ENCODE results near the gene SARS2. TPM values are rescaled to one million over a fixed set of nuclear protein-coding genes. Genes with fewer than 3 reads are reported as not detected.
A peak's percentile ranks its signal among the peaks of the same experiment; 100 is the strongest.

The SARS2 gene
- total RNA-seq, 5 donors from 2014 or later (not counting 1 experiment from before 2014, with no cell fraction given), result 22.0 to 33.5 (median 26.0) TPM

GRCh38 chr19:38949580-38950367, 19.2 kb upstream of the SARS2 start:
- H3K36me3 ChIP-seq (ENCODE audit: control insufficient read depth in 2 of 2, extremely low read depth in 1 of 2, insufficient read depth in 1 of 2, low read length in 1 of 2), result no peaks in the 10 kb centered on the region
- DNase-seq, result peak; percentile 37 to 84 (median 69)
- no peaks in the 10 kb centered on the region for H3K9me3 Mint-ChIP-seq
- H3K9me3 ChIP-seq, result no peaks in the 10 kb centered on the region
- H3K4me1 ChIP-seq (ENCODE audit: control insufficient read depth in 1 of 2, extremely low read depth in 1 of 2, insufficient read depth in 2 of 2, low read length in 2 of 2), result peaks cover 0 to 13% of the 10 kb centered on the region in 2 experiments
- peaks cover 2 to 55% of the 10 kb centered on the region in 2 experiments for H3K27me3 ChIP-seq (replicated peaks in 1 of 2; ENCODE audit: control insufficient read depth in 2 of 2, extremely low read depth in 1 of 2, insufficient read depth in 2 of 2, low read length in 1 of 2)
- ChIA-PET POLR2A (no interaction called here), CTCF (no interaction called here)
- no peaks in the 10 kb centered on the region for H3K36me3 Mint-ChIP-seq
- H3K27ac Mint-ChIP-seq, result no peak overlapping the region
- no peak overlapping the region for H3K27ac ChIP-seq (ENCODE audit: low read length)
- WGBS (ENCODE audit: insufficient coverage), result 14% methylated on average over 71 of the region's 72 CpGs
- peaks cover 14 to 21% of the 10 kb centered on the region in 2 donors for H3K27me3 Mint-ChIP-seq
- peak overlapping the region; percentile 59 to 67 (median 60) for H3K4me3 Mint-ChIP-seq
- peak; percentile 91 to 97 (median 94) for ATAC-seq (replicated peaks in 1 of 4)
- H3K4me1 Mint-ChIP-seq, result peaks cover 4 to 17% (median 12%) of the 10 kb centered on the region in 3 donors
- H3K4me3 ChIP-seq (ENCODE audit: control insufficient read depth in 1 of 2, extremely low read depth in 1 of 2, low read length in 1 of 2), result peak overlapping the region; percentile 17 to 30

- H3K36me3 Mint-ChIP-seq, result no peaks in the 10 kb centered on the region
- H3K4me1 ChIP-seq (ENCODE audit: control insufficient read depth in 1 of 2, extremely low read depth in 1 of 2, insufficient read depth in 2 of 2, low read length in 2 of 2), result peaks cover 0 to 13% of the 10 kb centered on the region in 2 experiments
- H3K27ac Mint-ChIP-seq, result no peak overlapping the region
- H3K36me3 ChIP-seq (ENCODE audit: control insufficient read depth in 2 of 2, extremely low read depth in 1 of 2, insufficient read depth in 1 of 2, low read length in 1 of 2), result no peaks in the 10 kb centered on the region
- H3K9me3 Mint-ChIP-seq, result no peaks in the 10 kb centered on the region
- no peak for ATAC-seq (replicated peaks in 1 of 4)
- 70% methylated on average over 5 of the region's 11 CpGs for WGBS (ENCODE audit: insufficient coverage)
- peaks cover 3% of the 10 kb centered on the region in 2 donors for H3K27me3 Mint-ChIP-seq
- H3K27ac ChIP-seq (ENCODE audit: low read length), result no peak overlapping the region
- peaks cover 1 to 36% of the 10 kb centered on the region in 2 experiments for H3K27me3 ChIP-seq (replicated peaks in 1 of 2; ENCODE audit: control insufficient read depth in 2 of 2, extremely low read depth in 1 of 2, insufficient read depth in 2 of 2, low read length in 1 of 2)
- ChIA-PET POLR2A (no interaction called here), CTCF (interaction anchor here in 1 of 2 donors (1.0 kb wide), 1 partner anchor 16 kb away, joined by 3 read pairs; the partner anchor contains the start of genes MRPS12 and SARS2)
- no peak overlapping the region for H3K4me3 Mint-ChIP-seq
- peaks cover 4 to 18% (median 14%) of the 10 kb centered on the region in 3 donors for H3K4me1 Mint-ChIP-seq
- DNase-seq, result no peak
- no peak overlapping the region for H3K4me3 ChIP-seq (ENCODE audit: control insufficient read depth in 1 of 2, extremely low read depth in 1 of 2, low read length in 1 of 2)
- no peaks in the 10 kb centered on the region for H3K9me3 ChIP-seq
These were observed 15.9 kb upstream of the SARS2 start for GRCh38 chr19:38946229-38947010.

GRCh38 chr19:38945562-38946228, 15.1 kb upstream of the SARS2 start:
- peaks cover 0 to 35% of the 10 kb centered on the region in 2 experiments for H3K27me3 ChIP-seq (replicated peaks in 1 of 2; ENCODE audit: control insufficient read depth in 2 of 2, extremely low read depth in 1 of 2, insufficient read depth in 2 of 2, low read length in 1 of 2)
- Mint-ChIP-seq H3K27ac (no peak overlapping the region), H3K9me3 (no peaks in the 10 kb centered on the region), H3K36me3 (no peaks in the 10 kb centered on the region), H3K27me3 (peaks cover 5 to 8% of the 10 kb centered on the region in 2 donors), H3K4me3 (no peak overlapping the region), H3K4me1 (peaks cover 9 to 21% (median 16%) of the 10 kb centered on the region in 3 donors)
- DNase-seq, result no peak
- 76% methylated on average over 2 of the region's 3 CpGs for WGBS (ENCODE audit: insufficient coverage)
- H3K4me3 ChIP-seq (ENCODE audit: control insufficient read depth in 1 of 2, extremely low read depth in 1 of 2, low read length in 1 of 2), result no peak overlapping the region
- ATAC-seq (replicated peaks in 1 of 4), result no peak
- peaks cover 0 to 13% of the 10 kb centered on the region in 2 experiments for H3K4me1 ChIP-seq (ENCODE audit: control insufficient read depth in 1 of 2, extremely low read depth in 1 of 2, insufficient read depth in 2 of 2, low read length in 2 of 2)
- H3K36me3 ChIP-seq (ENCODE audit: control insufficient read depth in 2 of 2, extremely low read depth in 1 of 2, insufficient read depth in 1 of 2, low read length in 1 of 2), result no peaks in the 10 kb centered on the region
- POLR2A ChIA-PET, result no interaction called here
- H3K9me3 ChIP-seq, result no peaks in the 10 kb centered on the region
- CTCF ChIA-PET, result interaction anchor here in 1 of 2 donors (0.6 to 1.0 kb wide), 2 partner anchors 14 to 15 kb away, joined by 3 to 4 read pairs; partner anchors contain the start of genes MRPS12 and SARS2
- no peak overlapping the region for H3K27ac ChIP-seq (ENCODE audit: low read length)

- no peak for DNase-seq
- Mint-ChIP-seq H3K27ac (no peak overlapping the region), H3K4me3 (no peak overlapping the region), H3K27me3 (peaks cover 3 to 8% of the 10 kb centered on the region in 2 donors), H3K4me1 (peaks cover 5 to 20% (median 13%) of the 10 kb centered on the region in 3 donors), H3K9me3 (no peaks in the 10 kb centered on the region), H3K36me3 (no peaks in the 10 kb centered on the region)
- no peak for ATAC-seq (replicated peaks in 1 of 4)
- Histone ChIP-seq H3K36me3 (ENCODE audit: control insufficient read depth in 2 of 2, extremely low read depth in 1 of 2, insufficient read depth in 1 of 2, low read length in 1 of 2) (no peaks in the 10 kb centered on the region), H3K4me3 (ENCODE audit: control insufficient read depth in 1 of 2, extremely low read depth in 1 of 2, low read length in 1 of 2) (no peak overlapping the region), H3K27ac (ENCODE audit: low read length) (no peak overlapping the region), H3K9me3 (no peaks in the 10 kb centered on the region), H3K27me3 (replicated peaks in 1 of 2; ENCODE audit: control insufficient read depth in 2 of 2, extremely low read depth in 1 of 2, insufficient read depth in 2 of 2, low read length in 1 of 2) (peaks cover 0 to 31% of the 10 kb centered on the region in 2 experiments), H3K4me1 (ENCODE audit: control insufficient read depth in 1 of 2, extremely low read depth in 1 of 2, insufficient read depth in 2 of 2, low read length in 2 of 2) (peaks cover 0 to 8% of the 10 kb centered on the region in 2 experiments)
- WGBS (ENCODE audit: insufficient coverage), result 89% methylated on average over 10 of the region's 12 CpGs
- ChIA-PET POLR2A (no interaction called here), CTCF (no interaction called here)
These were observed 14.5 kb upstream of the SARS2 start for GRCh38 chr19:38944981-38945506.

GRCh38 chr19:38942471-38943181, 12.1 kb upstream of the SARS2 start:
- no peak for DNase-seq
- no peak overlapping the region for H3K27ac Mint-ChIP-seq
- H3K36me3 ChIP-seq (ENCODE audit: control insufficient read depth in 2 of 2, extremely low read depth in 1 of 2, insufficient read depth in 1 of 2, low read length in 1 of 2), result no peaks in the 10 kb centered on the region
- no peaks in the 10 kb centered on the region for H3K9me3 ChIP-seq
- ATAC-seq (replicated peaks in 1 of 4), result no peak
- ChIA-PET CTCF (interaction anchor here in 1 of 2 donors (0.7 kb wide), 1 partner anchor 55 kb away, joined by 5 read pairs; no protein-coding TSS in a partner anchor), POLR2A (no interaction called here)
- H3K4me1 ChIP-seq (ENCODE audit: control insufficient read depth in 1 of 2, extremely low read depth in 1 of 2, insufficient read depth in 2 of 2, low read length in 2 of 2), result no peaks in the 10 kb centered on the region
- peaks cover 5 to 13% (median 8%) of the 10 kb centered on the region in 3 donors for H3K4me1 Mint-ChIP-seq
- WGBS (ENCODE audit: insufficient coverage), result 87% methylated on average over 12 of the region's 20 CpGs
- no peak overlapping the region for H3K4me3 ChIP-seq (ENCODE audit: control insufficient read depth in 1 of 2, extremely low read depth in 1 of 2, low read length in 1 of 2)
- H3K27me3 Mint-ChIP-seq, result peaks cover 3 to 12% of the 10 kb centered on the region in 2 donors
- no peaks in the 10 kb centered on the region for H3K36me3 Mint-ChIP-seq
- no peak overlapping the region for H3K27ac ChIP-seq (ENCODE audit: low read length)
- no peaks in the 10 kb centered on the region for H3K9me3 Mint-ChIP-seq
- no peak overlapping the region for H3K4me3 Mint-ChIP-seq
- peaks cover 0 to 22% of the 10 kb centered on the region in 2 experiments for H3K27me3 ChIP-seq (replicated peaks in 1 of 2; ENCODE audit: control insufficient read depth in 2 of 2, extremely low read depth in 1 of 2, insufficient read depth in 2 of 2, low read length in 1 of 2)

All from T-cell (primary cell).